Hepatocyte (in vitro differentiated cells): ENCODE results near the gene MCM6.

Source experiments
- CTCF ChIP-seq: fragments of 200-600 bp; sonication (generic); IDR thresholded peaks from 2 replicates; pipeline ENCODE4 v1.5.1; 2016; ENCODE audit warnings: antibody characterized with exemption, mild to moderate bottlenecking; ENCODE audit not compliant: poor library complexity
- EZH2 ChIP-seq: fragments of 200-600 bp; sonication (generic); IDR thresholded peaks from 2 replicates; pipeline ENCODE4 v1.6.1; 2016; ENCODE audit warnings: antibody characterized with exemption, mild to moderate bottlenecking, borderline replicate concordance

- TF ChIP-seq EZH2 (no peak), CTCF (no peak)
These were observed 53.4 kb downstream of the MCM6 start for GRCh38 chr2:135822855-135823254.
